NCI-H187 (cell line): ENCODE results near the gene KIF26A.
A peak's percentile ranks its signal among the peaks of the same experiment; 100 is the strongest.

Source experiments
- DNase-seq, 2 experiments: peaks; one replicate each; lab custom pipeline; 2025; lab: John Stamatoyannopoulos, UW

KIF26A gene

DNA sequence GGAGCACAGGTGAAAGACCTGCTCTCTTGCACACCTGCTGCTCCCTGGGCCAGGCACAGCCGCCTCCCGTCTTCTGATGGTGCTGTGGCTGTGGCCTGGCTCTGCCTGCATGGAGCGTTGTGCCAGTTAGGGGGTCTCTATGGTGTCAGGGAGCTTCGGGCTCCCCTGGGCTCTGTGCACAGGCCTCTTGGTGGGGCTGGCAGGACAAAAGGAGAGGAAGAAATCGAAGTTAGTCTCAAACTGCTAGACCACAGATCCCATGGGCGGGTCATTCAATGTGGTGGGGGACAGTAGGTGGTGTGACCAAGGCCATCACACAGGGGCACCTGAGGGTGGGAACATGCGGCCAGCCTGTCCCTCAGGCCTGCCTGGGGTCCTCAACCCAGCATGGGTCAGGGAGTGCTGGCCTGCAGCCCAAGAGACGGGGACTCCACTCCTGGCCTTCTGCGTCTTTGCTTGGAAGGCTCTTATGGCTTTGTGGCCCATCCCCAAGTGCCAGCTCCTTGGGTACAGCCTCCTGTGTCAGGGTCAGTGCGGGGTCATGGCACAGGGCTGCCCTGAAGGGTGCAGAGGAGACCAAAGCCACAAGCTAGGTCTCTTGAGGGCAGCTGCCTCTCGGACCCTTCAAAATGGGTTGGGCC lies 84.1 kb downstream of the KIF26A start:
- no peak for DNase-seq

DNA sequence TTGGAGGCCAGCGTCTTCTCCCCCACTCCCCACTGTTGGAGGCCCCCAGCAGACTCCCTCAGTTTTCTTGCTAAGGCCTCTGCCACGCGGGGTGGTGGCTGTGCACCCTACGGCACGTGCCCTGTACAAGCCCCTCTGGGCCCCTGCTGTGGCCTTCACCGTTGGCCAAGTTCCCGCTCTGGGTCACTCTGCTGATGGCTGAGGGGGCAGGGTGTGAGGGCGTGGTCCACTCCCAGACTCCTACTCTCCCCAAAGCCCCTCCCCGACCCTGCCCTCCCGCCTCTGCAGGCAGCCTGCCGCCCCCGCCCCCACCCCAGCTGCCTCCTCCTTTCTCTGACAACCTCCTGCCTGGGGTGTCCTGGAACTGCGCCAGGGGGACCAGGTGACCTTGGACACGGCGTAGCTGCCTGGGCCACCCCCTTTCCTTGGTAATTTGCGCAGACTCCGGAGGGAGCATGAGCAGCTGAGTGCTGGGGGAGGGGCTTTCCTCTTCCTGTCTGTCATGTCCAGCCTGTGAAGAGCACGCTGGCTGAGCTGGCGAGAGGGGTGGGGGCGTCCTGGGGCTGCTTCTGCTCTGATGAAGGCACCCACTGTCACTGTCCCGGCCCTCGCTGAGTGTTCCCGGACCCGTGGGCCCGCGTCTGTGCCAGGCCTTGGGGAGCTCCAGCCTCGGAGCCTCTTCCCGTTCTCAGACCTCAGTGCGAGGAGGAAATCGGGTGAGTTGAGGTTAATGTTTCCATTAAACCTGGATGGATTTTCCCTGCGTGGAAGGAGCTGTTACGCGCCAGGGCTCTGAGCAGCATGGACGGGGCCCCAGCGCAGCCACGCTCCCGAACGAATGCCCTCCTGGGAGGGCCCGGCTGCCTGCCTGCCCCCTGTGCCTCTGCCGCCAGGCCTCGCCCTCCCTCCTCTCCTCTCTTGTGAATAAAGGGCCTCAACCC lies 85.0 kb downstream of the KIF26A start:
- peak in 1 of 2 experiments; percentile 65 for DNase-seq

DNA sequence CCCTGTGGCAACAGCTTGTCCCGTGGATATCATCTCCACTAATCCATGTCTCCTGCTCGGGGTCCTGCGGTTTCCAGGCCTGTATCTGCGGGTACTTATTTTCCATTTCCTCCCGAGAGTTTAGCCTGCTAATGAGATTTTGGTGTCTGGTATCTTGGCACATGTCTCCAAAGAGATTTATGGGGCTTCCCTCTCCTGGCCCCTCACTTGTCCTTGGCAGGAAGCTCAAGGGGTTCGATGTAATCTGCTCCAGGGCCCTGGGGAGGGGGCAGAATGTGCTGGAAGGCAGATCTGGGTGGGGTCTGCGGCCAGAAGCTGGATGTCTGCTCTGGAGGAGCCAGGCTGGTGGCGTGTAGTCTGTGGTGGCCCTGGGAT lies 85.7 kb downstream of the KIF26A start:
- peak; percentile 11 to 42 for DNase-seq

DNA sequence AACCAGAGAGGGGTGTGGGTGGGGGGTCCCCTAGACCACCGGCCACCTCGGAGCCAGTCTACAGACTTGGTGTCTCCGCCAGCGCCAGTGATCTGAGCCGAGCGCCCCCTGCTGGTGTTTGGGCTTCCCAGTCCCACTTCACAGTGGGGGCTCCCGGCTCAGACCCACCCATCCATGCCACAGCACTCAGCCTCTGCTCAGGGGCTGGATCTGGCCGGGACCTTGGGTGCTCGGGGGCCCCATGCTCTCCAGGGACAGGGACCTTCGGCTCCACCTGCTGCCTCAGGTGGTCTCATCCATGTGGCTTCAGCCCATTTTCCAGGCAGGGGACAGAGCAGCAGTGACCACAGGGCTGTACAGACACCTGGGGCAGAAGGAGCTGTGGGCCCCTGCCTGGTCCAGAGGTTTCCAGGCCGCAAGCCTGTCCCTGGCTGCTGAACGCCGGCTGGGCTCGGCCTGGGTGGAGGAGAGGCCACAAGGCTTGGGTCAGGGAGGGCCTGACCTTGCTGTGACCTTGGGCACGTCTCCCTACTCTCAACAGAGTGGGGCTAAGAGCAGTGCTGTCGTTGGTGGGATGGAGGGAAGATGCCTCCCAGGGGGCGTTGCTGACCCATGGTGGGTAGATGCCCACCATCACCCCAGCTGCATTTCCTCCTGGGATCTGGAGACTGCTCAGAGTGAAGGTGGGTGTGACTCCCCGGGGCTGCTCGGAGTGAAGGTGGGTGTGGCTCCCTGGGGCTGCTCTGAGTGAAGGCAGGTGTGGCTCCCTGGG lies 86.3 kb downstream of the KIF26A start:
- no peak for DNase-seq

DNA sequence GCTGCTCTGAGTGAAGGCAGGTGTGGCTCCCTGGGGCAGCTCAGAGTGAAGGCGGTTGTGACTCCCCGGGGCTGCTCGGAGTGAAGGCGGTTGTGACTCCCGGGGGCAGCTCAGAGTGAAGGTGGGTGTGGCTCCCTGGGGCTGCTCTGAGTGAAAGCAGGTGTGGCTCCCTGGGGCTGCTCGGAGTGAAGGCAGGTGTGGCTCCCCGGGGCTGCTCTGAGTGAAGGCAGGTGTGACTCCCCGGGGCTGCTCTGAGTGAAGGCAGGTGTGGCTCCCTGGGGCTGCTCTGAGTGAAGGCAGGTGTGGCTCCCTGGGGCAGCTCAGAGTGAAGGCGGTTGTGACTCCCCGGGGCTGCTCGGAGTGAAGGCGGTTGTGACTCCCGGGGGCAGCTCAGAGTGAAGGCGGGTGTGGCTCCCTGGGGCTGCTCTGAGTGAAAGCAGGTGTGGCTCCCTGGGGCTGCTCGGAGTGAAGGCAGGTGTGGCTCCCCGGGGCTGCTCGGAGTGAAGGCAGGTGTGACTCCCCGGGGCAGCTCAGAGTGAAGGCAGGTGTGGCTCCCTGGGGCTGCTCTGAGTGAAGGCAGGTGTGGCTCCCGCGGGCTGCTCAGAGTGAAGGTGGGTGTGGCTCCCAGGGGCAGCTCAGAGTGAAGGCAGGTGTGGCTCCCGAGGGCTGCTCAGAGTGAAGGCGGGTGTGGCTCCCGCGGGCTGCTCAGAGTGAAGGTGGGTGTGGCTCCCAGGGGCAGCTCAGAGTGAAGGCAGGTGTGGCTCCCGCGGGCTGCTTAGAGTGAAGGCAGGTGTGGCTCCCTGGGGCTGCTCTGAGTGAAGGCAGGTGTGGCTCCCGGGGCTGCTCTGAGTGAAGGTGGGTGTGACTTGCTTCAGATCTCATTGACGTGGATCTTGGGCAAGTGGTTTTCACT lies 87.1 kb downstream of the KIF26A start:
- peak; percentile 83 to 89 for DNase-seq

DNA sequence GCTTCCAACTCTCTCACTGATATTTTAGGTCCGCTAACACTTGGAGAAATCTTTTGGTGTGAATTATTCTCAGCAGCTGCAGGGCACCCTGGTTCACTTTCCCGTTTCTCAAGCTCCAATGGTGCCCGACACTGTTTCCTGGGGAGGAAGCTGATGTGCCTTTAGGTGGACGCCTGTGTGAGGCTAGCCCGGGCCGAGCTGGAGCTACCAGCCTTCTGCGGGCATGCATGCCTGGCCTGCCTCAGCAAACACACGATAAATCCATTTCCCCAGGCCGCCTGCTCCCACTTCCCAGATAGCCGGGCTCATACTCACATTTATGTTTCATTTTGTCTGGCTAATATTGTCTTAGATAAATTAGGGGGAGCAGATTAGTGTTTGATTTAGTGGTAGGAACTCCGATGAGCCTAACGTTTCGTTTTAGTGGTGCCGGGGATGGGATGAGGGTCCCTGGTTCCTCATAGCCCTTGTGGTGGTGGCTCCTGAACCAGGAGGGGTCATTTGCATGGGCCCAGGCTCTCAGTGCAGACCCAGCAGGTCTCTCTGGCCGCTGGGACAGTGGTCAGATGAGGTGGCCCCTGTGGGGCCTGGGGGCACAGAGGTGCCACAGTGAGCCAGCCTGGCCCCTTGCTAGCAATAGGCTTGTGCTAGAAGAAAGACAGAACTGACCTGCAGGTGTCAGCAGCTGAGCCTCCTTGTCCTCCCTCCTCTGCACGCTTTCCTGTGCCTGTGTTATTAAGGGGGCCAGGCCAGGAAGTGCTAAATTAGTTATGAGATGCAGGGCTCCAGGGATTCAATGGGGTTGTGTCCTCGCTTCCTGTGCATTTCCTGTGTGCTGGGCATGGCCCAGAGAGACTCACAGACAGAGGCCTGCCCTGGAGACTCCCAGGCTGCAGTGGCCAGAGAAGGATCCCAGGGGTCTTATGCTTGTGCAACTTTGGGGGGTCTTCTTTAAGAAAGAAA lies 88.3 kb downstream of the KIF26A start:
- DNase-seq, result no peak

DNA sequence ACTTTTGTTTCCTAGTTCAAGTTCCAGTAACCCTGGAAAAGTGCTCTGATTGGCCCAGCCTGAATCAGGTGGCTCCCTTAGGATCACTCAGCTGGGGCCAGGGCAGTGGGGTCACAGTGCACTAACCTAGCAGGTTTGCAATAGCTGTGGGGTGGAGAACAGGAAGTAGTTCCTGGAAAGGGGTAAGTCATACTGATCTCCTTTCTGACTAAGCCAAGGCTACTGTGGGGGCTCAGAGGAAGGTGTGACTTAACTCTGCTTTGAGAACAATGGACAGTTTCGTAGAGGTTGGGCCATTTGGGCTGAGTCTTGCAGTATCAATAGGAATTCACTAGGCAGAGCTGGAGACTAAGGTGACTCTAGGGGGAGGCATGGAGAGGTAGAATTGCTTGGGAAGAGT lies 89.4 kb downstream of the KIF26A start:
- no peak for DNase-seq

DNA sequence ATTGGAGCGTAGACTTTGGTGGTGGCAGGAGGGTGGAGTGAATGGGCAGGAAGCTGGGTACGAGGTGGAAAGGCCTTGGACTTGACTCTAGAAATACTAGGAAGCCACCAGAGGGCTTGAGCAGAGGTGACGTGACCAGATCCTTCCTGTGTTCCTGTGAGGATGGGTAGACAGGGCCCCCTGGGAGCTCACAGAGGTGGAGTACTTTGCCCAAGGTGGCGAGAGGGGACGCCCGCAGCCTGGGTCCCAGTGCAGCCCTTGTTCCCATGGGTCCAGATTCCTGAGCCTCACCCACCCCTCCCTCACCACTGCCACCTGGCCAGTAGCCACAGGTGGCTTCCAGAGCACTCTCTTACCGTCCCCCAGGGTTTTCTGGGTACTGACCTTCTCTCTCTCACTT lies 89.8 kb downstream of the KIF26A start:
- no peak for DNase-seq

DNA sequence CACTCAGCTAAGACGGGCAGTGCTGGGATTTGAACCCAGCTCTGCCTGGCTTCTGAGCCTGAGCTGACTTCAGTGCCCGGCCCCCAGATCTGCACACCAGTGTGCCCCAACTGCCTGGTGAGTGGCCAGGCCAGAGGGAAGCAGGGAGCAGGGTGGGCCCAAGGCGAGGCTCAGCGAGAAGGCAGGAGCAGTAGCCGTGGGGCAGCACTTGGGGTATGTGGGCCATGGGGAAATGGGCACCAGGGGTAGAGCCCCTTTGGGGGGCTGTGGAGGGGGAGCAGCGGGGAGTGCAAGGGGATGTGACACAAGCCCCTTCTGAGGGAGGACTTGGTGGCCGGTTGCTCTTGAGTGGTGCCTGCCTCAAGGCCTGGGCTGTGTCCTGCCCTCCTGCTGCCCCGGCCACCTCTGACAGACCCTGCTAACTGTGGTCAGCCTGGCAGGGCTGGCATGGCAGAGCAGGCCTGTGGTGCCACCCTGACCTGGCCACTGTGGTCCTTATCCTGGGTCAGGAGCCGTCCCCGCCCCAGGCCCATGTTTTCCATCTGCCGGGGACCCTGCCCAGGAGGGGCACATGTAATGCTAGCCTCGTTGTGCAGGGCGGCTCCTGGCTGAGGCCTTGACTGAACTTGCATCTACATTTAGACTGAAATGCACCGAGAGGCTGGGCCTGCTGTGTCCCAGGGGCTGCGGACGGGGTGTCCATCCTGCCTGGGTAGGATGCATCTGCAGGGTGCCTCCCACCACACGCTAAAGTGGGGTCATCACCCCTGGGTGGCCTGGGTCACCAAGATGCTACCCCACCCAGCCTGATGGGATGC lies 90.5 kb downstream of the KIF26A start:
- DNase-seq, result no peak

DNA sequence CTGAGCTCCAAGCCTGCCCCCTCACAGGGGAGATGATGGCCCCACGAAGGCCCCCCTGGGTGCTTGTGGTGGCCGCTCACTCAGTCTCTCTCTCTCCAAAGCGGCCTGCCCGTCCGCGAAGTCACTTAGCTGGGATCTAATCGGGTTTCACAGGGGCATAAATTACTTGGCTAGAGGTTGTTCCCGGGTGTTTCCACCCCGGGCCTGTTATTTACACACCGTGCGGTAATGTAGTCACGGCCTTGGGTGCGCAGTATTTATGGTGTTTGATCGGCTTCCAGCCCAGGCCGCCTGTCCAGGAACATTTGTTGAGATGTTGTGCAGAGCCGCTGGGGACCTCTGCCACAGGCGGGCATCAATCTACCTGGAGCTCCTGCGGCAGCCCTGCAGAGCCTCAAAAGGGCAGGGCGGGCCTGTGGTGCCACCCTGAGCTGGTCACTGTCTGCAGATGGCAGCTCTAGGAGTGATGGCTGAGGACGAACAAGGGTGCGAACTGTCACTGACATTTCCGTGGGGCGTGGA lies 91.2 kb downstream of the KIF26A start:
- DNase-seq, result no peak

DNA sequence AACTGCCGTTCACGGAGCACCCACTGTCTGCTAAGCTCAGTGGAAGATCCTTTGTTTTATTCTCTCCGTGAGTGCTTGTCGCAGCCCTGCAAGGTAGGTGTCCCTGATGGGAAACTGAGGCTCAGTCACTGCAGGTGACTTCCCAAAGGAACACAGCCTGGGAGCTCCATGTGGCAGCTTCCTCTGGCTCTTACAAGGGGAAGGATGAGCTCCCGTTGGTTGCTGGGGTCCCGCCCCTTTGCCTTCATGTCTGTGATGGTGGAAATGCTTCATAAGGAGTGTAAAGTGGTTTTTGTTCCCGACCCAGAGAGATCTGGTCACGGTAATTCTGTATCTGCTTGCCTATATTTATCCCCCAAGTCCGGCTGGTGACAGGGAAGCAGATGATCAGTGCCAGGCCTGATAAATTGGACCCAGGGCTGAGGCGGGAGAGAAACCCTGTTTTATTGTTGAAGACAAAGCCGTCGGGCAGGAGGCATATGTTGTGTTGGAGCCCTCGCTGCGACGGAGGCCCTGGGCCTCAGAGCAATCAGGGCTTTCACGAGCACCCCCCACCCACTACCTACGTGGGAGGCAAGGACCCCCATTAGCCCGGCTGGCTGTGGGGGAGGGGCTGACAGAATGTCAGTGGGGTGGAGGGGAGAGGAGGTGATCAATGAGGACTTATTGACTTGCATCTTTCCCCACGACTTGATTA lies 91.9 kb downstream of the KIF26A start:
- no peak for DNase-seq
